ENCODE measurements around the gene FILIP1L.

DNA sequence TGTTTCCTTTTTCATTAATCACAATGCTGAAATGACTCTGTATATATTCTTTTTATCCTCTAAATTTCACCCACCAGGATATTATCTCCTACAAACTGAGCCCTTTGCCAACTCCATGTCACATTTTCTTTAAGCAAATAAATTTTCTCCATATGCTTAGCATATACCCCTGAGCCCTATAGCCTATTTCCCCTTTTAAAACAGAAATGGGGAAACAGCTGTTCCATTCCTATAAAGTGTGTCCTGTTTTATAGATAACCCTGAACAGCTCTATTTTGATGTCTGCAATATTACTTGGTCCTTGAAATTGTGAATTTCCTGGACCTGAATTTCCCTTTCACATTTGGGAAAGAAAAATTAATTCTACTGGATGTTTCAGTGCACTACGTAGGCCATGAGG is 15.6 kb upstream of the FILIP1L start:
- TF ChIP-seq POLR2A (IDR thresholded peaks at IDR 0.05): no peak
- TF ChIP-seq CTCF (IDR thresholded peaks at IDR 0.05): no peak
- no peak for TF ChIP-seq POLR2AphosphoS5 (IDR thresholded peaks at IDR 0.05)

All from breast epithelium (tissue), 3 donors.